Ovary (tissue), 9 donors: Measurements from ENCODE around the gene OSBPL2. TPM values are rescaled to one million over a fixed set of nuclear protein-coding genes. Genes with fewer than 3 reads are reported as not detected.

Experiments
- DNase-seq, 5 donors: peaks; one replicate each; pipeline ENCODE4 v3.0.0-alpha.2; 2019 to 2020
- H3K27ac ChIP-seq, 2 donors: fragments of 200-600 bp; one replicate each; pipeline versions ENCODE4 v1.5.1 to v1.8.0; 2019 to 2022
- H3K27me3 ChIP-seq: fragments of 200-600 bp; one replicate; pipeline ENCODE4 v1.8.0; 2022
- H3K36me3 ChIP-seq: fragments of 200-600 bp; sonication (generic); one replicate; pipeline ENCODE4 v1.5.1; 2019
- H3K4me1 ChIP-seq: one replicate; pipeline ENCODE4 v1.8.1; 2013; ENCODE audit warnings: mild to moderate bottlenecking, moderate library complexity; ENCODE audit not compliant: insufficient read depth
- H3K4me3 ChIP-seq: fragments of 200-600 bp; sonication (generic); one replicate; pipeline ENCODE4 v1.5.1; 2017
- H3K9me3 ChIP-seq, 2 donors: fragments of 200-600 bp in 1 of 2; sonication (generic) in 1 of 2; one replicate each; pipeline versions ENCODE4 v1.5.1 to v1.8.1; 2013 to 2019; ENCODE audit warnings: mild to moderate bottlenecking in 1 of 2, moderate library complexity in 1 of 2
- EP300 ChIP-seq: sonication (generic); formaldehyde crosslinking; IDR thresholded peaks from one replicate; pipeline ENCODE4 v1.6.1; 2017; ENCODE audit warnings: antibody characterized with exemption
- POLR2A ChIP-seq: fragments of 450-650 bp; IDR thresholded peaks from one replicate; pipeline ENCODE4 v1.6.1; 2017; ENCODE audit warnings: antibody characterized with exemption, mild to moderate bottlenecking, moderate library complexity
- WGBS, 3 donors: extraction: QIAGEN DNeasy Blood & Tissue Kit in 1 of 3; methylation state at CpG; one replicate each; pipeline versions ENCODE4 v1.1.5 to v1.1.7; 2013 to 2017; 5-methylcytosine and 5-hydroxymethylcytosine counted together
- intact Hi-C, 4 donors: fragments of 100-400 bp; cut with DNase I; formaldehyde crosslinking; loops; one replicate each; pipeline versions ENCODE4 v1.11.0 to v1.15.1; 2022 to 2023
- polyA plus RNA-seq, 2 donors: library from polyadenylated mRNA; stranded (reverse); fragments of 200-250 nt in 1 of 2; fragments of 350-450 nt in 1 of 2; fragmentation: Illumina TruSeq in 1 of 2; extraction: RNeasy Lipid Tissue Mini Kit (QIAGEN cat#74804) in 1 of 2; gene quantifications; one replicate each; pipeline ENCODE4 v1.2.3, GENCODE V29; 2013 to 2014
- total RNA-seq, 7 donors: library from RNA; depleted of rRNA in 2 of 7; stranded (reverse); fragments of >200 nt in 2 of 7; fragmentation: NEBNext Ultra II Directional in 3 of 7; extraction: Animal tissue kit (Norgen Biotek cat#: 25700) in 3 of 7; gene quantifications; one replicate each; pipeline versions ENCODE4 v1.1.0 to v1.2.4, GENCODE V29; 2016 to 2023
- TF ChIP-seq, protein P1 (sequence below), 3 donors: fragments of 450-650 bp in 2 of 3; fragments of 200-600 bp in 1 of 3; IDR thresholded peaks; one replicate each; pipeline versions ENCODE4 v1.5.1 to v1.8.0; 2016 to 2022; ENCODE audit warnings: antibody characterized with exemption in 3 of 3, mild to moderate bottlenecking in 1 of 3
- donor health status: DM: no; HTN: no; CAD: no; lungs with moderate emphysema.
- donor health status: DM: no; HTN: no; CAD: no.
- donor health status: Bipolar disorder and iron deficiency.
- donor health status: DM: yes; HTN: yes; CAD: no.
- donor health status: DM: no; HTN: no; CAD: no.
- donor health status: DM: yes; HTN: yes; CAD: no.

OSBPL2 gene
- total and polyA plus RNA-seq, 9 donors = 14.2 to 42.2 (median 34.4) TPM

DNA sequence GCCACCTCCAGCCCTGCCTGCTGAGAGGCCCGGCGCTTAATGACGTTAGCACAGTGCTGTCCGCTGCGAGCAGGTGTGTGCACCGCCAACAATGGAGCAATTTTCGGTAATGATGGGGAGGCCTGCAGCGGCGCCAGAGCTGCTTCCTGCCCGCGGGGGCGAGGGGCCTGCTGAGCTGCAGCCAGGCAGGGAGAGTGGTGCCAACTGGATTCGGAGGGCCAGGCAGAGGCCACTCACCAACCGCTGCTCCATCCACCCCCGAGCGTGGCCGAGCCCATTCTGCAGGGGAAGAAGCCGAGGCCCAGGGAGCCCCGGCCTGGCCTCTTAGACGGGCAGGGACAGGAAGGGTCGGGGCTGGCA is 27.8 kb upstream of the OSBPL2 start:
- Histone ChIP-seq H3K4me1 (no peaks in the 10 kb centered on the region), H3K36me3 (no peaks in the 10 kb centered on the region), H3K27ac (no peak overlapping the region), H3K9me3 (no peaks in the 10 kb centered on the region), H3K27me3 (no peaks in the 10 kb centered on the region), H3K4me3 (no peak overlapping the region)
- intact Hi-C loops = no loop called here
- TF ChIP-seq POLR2A (no peak), EP300 (no peak)
- TF ChIP-seq, protein P1, sequence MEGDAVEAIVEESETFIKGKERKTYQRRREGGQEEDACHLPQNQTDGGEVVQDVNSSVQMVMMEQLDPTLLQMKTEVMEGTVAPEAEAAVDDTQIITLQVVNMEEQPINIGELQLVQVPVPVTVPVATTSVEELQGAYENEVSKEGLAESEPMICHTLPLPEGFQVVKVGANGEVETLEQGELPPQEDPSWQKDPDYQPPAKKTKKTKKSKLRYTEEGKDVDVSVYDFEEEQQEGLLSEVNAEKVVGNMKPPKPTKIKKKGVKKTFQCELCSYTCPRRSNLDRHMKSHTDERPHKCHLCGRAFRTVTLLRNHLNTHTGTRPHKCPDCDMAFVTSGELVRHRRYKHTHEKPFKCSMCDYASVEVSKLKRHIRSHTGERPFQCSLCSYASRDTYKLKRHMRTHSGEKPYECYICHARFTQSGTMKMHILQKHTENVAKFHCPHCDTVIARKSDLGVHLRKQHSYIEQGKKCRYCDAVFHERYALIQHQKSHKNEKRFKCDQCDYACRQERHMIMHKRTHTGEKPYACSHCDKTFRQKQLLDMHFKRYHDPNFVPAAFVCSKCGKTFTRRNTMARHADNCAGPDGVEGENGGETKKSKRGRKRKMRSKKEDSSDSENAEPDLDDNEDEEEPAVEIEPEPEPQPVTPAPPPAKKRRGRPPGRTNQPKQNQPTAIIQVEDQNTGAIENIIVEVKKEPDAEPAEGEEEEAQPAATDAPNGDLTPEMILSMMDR (IDR thresholded peaks at IDR 0.05) = no peak
- 44 to 49% (median 47%) methylated on average over 16 to 21 of the region's 21 CpGs for WGBS, 3 donors
- no peak for DNase-seq

DNA sequence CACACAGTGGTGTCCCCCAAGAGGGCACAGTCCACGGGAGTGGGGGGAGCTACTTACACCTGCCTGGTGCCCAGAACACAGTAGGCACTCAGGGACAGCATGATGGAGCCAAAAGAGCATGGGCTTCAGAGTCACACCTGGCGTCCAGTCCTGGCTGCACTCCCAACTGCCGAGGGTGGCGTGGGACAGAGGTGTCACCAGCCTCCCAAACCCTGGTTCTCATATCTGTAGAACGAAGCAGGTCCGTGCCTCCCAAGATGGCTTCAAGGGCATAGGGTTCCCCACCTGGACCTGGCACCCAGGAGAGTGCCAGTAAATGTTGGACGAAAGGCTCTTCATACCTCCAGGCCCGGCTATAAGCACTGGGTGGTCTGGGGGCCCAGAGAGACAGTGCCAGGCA is 27.1 kb upstream of the OSBPL2 start:
- TF ChIP-seq EP300 = no peak
- no peaks in the 10 kb centered on the region for H3K36me3 ChIP-seq
- no peaks in the 10 kb centered on the region for H3K27me3 ChIP-seq
- H3K4me1 ChIP-seq = no peaks in the 10 kb centered on the region
- H3K4me3 ChIP-seq = no peak overlapping the region
- 69 to 75% (median 72%) methylated on average over 8 of the region's 8 CpGs for WGBS, 3 donors
- intact Hi-C loops = no loop called here
- no peak overlapping the region for H3K27ac ChIP-seq
- DNase-seq = no peak
- no peaks in the 10 kb centered on the region for H3K9me3 ChIP-seq

DNA sequence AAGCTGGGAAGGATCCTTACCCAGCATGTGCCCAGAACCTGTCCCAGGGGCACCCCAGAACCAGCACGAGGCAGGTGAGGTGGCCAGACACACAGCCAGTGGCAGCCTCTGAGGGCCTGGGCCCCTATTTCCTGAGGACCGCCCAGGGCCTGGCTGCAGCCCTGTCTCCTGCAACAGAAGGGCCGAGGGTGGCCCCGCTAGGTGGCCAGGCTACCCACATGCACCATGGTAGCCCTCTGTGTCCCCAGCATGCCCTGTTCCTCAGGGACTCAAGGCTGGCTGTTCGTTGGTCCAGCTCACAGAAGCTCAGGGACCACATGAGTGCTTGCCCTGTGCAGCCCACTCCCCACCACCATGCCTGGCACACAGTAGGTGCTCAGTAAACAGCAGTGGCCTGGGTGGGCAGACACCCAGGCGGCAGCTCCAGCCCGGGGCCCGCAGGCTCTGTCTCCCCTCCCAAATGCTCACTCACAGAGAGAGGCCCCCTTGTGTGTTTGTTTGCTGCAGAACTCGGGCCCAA is 26.5 kb upstream of the OSBPL2 start:
- H3K9me3 ChIP-seq = no peaks in the 10 kb centered on the region
- no peak for DNase-seq
- H3K36me3 ChIP-seq = no peaks in the 10 kb centered on the region
- no peaks in the 10 kb centered on the region for H3K4me1 ChIP-seq
- intact Hi-C loops = no loop called here
- no peaks in the 10 kb centered on the region for H3K27me3 ChIP-seq
- TF ChIP-seq POLR2A (no peak), EP300 (no peak)
- TF ChIP-seq, protein P1 (IDR thresholded peaks at IDR 0.05) = no peak
- H3K4me3 ChIP-seq = no peak overlapping the region
- 62 to 68% (median 62%) methylated on average over 5 to 9 of the region's 9 CpGs for WGBS, 3 donors
- H3K27ac ChIP-seq = no peak overlapping the region

DNA sequence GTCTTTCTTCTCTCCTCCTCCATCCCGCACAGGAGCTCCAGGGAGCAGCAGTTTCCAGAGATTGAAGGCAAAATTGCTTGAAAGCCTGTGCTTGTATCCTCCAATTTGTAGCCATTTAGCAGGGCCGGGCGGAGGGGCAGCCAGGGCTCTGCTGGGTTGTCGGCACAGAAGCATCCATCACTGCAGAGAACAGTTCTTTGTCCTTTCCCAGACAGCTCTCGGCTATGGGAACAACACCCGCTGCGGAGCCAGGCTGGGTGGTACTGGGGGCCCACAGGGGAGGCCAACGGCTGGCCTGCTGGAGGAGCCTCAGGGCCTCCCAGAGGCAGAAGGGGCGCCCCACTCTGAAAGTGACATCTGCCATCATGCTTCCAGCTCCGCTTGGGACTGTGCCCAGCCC is 26.0 kb upstream of the OSBPL2 start:
- WGBS, 3 donors = 21 to 37% (median 26%) methylated on average over 10 of the region's 10 CpGs
- Histone ChIP-seq H3K4me3 (no peak overlapping the region), H3K27me3 (no peaks in the 10 kb centered on the region), H3K36me3 (no peaks in the 10 kb centered on the region), H3K27ac (no peak overlapping the region), H3K9me3 (no peaks in the 10 kb centered on the region), H3K4me1 (no peaks in the 10 kb centered on the region)
- intact Hi-C loops = no loop called here
- TF ChIP-seq EP300 (no peak), POLR2A (no peak)
- TF ChIP-seq, protein P1 (IDR thresholded peaks at IDR 0.05) = no peak
- DNase-seq = no peak

DNA sequence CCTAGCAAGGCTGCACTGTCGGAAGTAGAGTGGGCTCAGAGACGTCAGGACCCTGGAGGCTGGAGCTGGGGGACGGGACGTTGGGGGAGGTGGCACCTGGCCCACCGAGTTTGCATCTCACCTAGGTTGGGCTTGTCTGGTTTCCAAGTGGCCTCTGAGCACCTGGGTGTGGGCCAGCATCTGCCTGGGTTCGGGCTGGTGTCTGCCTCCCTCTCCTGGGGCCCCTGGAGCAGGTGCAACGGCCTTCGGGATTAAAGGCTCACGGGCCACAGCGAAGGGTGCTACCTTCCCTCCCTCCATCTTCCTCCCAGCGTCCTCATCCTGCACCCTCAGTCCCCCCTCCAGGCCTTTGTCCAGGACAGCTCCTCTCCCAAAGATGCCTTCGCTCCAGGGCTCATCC is 24.3 kb upstream of the OSBPL2 start:
- no peaks in the 10 kb centered on the region for H3K27me3 ChIP-seq
- intact Hi-C loops = no loop called here
- H3K4me1 ChIP-seq = no peaks in the 10 kb centered on the region
- H3K36me3 ChIP-seq = no peaks in the 10 kb centered on the region
- H3K9me3 ChIP-seq = no peaks in the 10 kb centered on the region
- no peak overlapping the region for H3K27ac ChIP-seq
- no peak overlapping the region for H3K4me3 ChIP-seq
- 37 to 50% (median 50%) methylated on average over 12 of the region's 12 CpGs for WGBS, 3 donors
- TF ChIP-seq POLR2A = no peak
- TF ChIP-seq EP300 = no peak
- TF ChIP-seq, protein P1 (IDR thresholded peaks at IDR 0.05) = no peak
- no peak for DNase-seq
